ENCODE data around the gene PPIH.
"Not testable (repeated sequence)": the region's sequence is repeated elsewhere in the genome, so short reads cannot be mapped to it uniquely, and the experiment has no call there.

Gene PPIH

GRCh38 chr1:42657981-42658876, at the start of gene PPIH:
TSS of gene PPIH (plus strand) at chr1:42658423. CDS start at chr1:42658447, 24 bp downstream.
- H3K4me3 ChIP-seq (ENCODE audit: low read depth, low read length): peak within 1 kb of the TSS; percentile 62
- TF ChIP-seq CTCF (IDR thresholded peaks at IDR 0.05; ENCODE audit: borderline replicate concordance, insufficient read depth, low read depth, low read length): no peak

GRCh38 chr1:42613803-42614131, 44.5 kb upstream of the PPIH start:
- TF ChIP-seq CTCF (IDR thresholded peaks at IDR 0.05; ENCODE audit: borderline replicate concordance, insufficient read depth, low read depth, low read length): no peak
- no peak overlapping the region for H3K4me3 ChIP-seq (ENCODE audit: low read depth, low read length)

GRCh38 chr1:42618866-42619265, 39.4 kb upstream of the PPIH start:
- no peak overlapping the region for H3K4me3 ChIP-seq (ENCODE audit: low read depth, low read length)
- no peak for TF ChIP-seq CTCF (IDR thresholded peaks at IDR 0.05; ENCODE audit: borderline replicate concordance, insufficient read depth, low read depth, low read length)

GRCh38 chr1:42620307-42620706, 37.9 kb upstream of the PPIH start:
- no peak for TF ChIP-seq CTCF (IDR thresholded peaks at IDR 0.05; ENCODE audit: borderline replicate concordance, insufficient read depth, low read depth, low read length)
- no peak overlapping the region for H3K4me3 ChIP-seq (ENCODE audit: low read depth, low read length)

- H3K4me3 ChIP-seq (ENCODE audit: low read depth, low read length): not testable (repeated sequence)
Measured at GRCh38 chr1:42621180-42621579, 37.0 kb upstream of the PPIH start.

- H3K4me3 ChIP-seq (ENCODE audit: low read depth, low read length): not testable (repeated sequence)
Measured at GRCh38 chr1:42627205-42627604, 31.0 kb upstream of the PPIH start.

- TF ChIP-seq CTCF (IDR thresholded peaks at IDR 0.05; ENCODE audit: borderline replicate concordance, insufficient read depth, low read depth, low read length): no peak
- H3K4me3 ChIP-seq (ENCODE audit: low read depth, low read length): no peak overlapping the region
Measured at GRCh38 chr1:42639116-42639515, 19.1 kb upstream of the PPIH start.

GRCh38 chr1:42646056-42646455, 12.2 kb upstream of the PPIH start:
- no peak overlapping the region for H3K4me3 ChIP-seq (ENCODE audit: low read depth, low read length)
- TF ChIP-seq CTCF (IDR thresholded peaks at IDR 0.05; ENCODE audit: borderline replicate concordance, insufficient read depth, low read depth, low read length): no peak
